NCI-H1105 (cell line): ENCODE data around the gene NPIPB2.
"Not testable (repeated sequence)": the region's sequence is repeated elsewhere in the genome, so short reads cannot be mapped to it uniquely, and the experiment has no call there.

ENCODE experiments used
- DNase-seq: peaks from one replicate; lab custom pipeline; 2025; lab: John Stamatoyannopoulos, UW

Gene NPIPB2

DNA sequence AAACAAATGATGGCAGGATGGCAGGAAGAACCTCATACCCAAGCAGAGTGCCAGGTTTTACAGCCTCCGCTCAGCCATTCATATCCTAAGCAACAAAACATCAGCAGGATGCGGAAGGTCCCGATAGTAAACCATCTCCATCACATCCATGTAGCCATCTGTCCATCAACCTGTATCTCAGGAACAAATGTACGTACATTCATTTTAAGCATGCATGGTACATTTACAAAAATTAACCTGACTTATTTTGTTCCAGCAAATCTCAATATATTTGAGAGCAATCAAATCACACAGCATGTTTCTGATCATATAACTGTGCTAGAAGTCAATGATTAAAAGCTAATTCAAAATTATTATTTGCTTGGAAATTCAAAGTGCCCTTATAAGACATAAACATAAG is at the start of gene NPIPB2:
Gene NPIPB2, minus strand, starts transcription at position 101 of the 400 bp plus-strand sequence. Its CDS starts 0 bp downstream, at position 101.
- not testable (repeated sequence) for DNase-seq

DNA sequence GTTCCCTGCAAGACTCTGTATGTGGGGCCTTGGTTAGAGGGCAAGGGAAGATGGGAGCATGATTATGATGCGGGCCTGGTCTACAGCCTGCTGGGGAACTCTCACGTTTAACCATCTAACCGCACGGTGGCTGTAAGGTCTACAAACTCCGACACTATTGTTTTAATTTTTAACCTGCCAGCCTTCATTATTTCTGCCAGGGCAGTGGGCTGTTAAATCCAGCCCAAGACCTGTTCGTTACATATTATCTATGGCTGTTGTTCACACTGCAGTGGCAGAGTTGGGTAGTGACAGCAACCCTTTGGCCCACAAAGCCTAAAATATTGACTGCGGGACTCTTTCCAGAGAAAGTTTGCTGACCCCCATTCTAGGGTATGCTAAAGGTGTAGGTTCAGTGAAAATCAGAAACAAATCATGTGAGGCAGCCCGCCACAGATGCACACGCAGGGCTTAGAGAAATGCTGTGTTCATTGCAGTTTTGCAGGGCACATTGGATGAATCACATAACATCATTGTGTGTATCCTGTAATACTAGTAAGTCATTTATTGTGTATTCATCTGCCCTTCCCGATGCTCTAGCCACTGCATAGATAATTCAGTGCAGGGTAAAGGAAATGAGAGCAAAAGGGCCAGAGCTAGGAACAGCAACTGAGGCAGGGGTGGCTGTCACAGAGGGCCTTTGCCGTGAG is 49.0 kb upstream of the NPIPB2 start:
- DNase-seq, result no peak

DNA sequence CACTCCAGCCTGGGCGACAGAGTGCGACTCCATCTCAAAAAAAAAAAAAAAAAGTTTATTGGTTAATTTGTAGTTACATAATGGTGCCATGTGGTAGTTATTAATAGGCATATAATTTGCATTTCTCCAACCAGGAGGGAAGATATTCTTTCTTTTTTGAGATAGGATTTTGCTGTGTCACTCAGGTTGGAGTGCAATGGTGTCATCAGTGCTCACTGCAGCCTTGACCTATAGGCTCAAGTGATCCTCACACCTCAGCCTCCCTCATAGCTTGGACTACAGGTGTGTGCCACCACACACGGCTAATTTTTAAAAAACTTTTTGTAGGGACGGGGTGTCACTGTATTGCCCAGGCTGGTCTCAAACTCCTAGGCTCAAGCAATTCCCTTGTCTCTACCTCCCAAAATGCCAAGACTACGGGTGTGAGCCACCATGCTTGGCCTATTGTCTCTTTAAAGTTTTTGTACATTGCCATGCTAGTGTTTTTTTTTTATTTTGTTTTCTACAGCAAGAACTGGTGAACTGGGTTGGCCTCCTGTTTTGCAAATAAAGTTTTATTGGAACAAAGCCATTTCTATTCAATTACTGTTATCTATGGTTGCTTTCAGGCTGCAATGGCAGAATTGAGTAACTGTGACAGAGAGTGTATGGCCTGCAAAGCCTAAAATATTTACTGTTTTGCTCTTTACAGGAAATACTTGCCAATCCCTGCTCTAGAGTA is 46.6 kb upstream of the NPIPB2 start:
- DNase-seq, result no peak

DNA sequence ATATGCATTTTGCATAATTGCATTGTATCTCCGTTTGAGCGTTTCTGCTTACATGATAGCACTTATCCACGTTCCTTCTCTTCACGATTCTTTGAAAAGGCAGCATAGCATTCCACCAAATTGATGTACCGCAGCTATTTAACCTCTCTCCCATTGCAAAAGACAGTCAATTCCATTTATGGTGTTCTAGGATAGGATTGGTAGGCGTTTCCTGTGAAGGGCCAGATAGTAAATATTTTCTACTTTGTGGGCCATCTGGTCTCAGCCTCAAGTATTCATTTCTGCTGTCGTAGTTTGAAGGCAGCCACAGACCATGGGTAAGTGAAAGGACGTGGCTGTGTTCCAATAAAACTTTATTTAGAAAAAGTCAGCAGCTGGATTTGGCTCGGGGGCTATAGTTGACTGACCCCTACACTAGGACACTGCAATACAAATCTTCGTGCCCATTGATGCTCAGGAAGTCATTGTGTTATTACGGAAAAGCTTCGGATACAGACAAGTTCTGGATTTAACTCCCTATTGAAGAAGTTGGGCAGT is 44.7 kb upstream of the NPIPB2 start:
- DNase-seq, result no peak

DNA sequence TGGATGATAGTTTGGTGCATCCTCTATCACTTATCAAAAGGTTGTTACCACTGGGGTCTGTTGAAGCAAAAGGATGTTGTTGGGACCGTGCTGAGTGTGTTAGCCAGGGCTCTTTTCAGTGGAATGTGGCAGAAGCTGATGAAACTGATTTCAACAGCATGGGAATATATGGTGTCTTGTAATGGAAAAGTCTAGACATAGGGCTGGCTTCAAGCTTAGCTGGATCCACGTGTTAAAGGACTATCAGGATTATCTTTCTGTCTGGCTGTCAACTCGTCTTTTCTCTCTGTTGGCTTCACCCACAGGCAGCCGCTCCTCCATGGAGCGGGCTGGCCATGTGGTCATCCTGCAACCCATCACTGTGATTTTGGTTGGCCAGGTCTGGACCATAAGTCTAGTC is 43.4 kb upstream of the NPIPB2 start:
- DNase-seq, result no peak

DNA sequence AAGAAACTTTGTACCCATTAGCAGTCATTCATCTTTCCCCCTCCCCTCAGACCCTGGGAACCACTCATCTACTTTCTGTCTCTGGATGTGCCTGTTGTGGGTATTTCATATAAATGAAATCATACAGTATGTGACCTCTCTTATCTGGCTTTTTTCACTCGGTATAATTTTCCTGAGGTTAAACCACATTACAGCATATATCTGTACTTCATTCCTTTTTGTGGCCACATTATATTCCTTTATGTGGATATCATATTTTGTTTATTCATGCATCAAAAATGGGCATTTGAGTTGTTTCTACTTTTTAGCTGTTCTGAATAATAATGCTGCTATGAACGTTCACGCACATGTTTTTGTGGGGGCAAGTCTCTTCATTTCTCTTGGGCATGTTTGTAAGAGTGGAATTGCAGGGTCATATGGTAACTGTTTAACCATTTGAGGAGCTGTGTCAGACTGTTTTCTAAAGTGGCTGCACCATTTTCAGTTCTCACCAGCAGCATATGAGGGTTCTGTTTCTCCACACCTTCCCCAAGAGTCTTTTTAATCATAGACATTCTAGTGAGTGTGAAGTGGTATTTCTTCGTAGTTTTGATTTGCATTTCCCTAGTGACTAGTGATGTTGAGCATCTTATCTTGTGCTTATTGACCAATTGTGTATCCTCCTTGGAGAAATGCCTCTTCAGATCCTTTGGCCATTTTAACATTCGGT is 38.4 kb upstream of the NPIPB2 start:
- no peak for DNase-seq

DNA sequence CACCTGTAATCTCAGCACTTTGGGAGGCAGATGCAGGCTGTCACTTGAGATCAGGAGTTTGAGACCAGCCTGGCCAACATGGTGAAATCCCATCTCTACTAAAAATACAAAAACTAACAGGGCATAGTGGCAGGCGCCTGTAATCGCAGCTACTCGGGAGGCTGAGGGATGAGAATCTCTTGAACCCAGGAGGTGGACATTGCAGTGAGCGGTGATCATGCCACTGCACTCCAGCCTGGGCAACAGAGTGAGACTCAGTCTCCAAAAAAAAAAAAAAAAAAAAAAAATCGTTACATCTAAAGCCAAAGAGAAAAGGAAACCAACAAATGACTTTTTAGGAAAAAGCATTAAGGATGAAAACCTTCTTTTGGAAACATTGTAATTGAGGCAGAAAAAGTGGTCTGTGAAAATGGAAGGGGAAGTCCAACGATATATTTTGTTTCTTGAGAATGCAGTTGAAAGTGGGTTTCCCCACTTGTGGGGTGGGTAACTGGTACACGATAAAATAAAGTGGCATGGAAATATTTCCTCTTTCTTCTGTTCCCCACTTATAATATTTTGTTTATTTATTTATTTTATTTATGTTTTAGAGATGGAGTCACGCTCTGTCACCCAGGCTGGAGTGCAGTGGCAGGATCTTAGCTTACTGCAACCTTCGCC is 37.3 kb upstream of the NPIPB2 start:
- no peak for DNase-seq

DNA sequence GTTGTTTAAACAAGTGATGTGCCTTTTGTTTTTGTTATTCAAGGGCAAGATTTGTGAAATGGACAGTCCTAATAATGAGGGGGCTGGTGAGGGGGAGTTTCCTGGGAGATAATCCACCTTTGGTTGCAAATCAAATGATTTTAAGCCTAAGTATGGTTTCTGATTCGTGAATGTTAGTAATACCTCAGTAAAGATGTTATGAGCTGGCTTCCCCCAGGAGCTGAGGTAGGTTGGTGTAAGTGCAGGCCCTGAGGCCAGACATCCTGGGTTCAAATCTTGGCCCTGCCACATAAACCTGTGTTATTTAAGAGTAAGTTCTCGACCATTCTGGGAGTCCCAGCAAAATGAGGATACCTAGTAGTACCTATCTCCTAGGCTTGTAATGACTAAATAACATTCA is 36.2 kb upstream of the NPIPB2 start:
- DNase-seq, result no peak

DNA sequence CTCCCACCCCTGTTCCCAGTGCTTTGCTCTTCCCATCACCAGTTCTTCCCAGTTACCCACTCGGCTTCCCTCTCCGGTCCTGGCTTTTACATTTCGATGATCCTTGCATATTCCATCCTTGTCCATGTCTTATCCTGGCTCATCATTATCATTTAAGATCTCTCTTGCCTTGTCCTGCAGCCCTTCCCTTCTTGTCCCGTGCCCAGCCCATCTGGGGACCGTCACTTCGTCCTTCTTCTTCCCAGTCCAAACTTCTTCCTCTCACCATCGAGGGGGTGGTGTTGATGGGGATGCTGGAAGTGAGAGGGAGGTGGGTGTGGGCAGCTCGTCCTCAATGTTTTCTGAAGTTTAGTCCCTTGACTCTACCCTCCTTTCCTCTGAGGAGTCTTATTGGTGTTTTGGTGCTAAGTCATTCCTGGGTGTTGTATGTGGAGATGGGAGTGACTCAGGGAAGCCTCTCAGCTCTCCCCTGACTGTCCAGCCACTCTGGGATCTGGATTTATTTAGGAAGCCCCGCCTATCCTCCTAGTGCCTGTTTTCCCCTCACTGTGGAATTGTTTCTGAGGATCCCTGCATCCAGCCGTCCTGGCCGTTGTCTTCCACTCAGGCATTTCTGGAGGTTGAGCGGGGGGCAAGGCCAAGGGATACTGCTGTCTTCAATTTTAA is 35.7 kb upstream of the NPIPB2 start:
- no peak for DNase-seq

DNA sequence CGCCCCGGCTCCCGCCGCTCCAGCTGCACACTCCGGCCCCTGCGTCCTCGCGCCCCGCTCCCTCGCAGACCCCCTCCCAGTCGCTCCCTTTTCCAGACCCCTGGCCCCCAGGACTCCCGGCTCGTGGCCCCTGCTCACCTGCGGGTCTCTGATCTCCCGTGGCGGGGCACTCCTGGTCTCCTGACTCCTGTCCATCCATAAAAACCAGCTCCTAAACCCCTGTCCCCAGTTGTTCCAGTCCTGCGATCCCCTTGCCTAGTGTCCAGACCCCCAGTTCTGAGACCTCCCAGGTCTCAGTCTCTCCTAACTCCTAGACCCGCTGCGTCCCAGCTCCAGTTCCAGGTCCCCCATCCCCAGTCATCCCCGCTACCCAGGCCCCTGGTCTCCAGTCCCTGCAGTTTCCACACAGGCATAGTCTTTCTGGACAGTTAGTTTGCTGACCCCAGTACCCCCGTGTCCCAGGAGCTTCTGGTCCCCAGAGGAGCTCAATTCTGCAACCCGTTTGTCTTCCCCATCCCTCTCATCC is 35.1 kb upstream of the NPIPB2 start:
- no peak for DNase-seq

DNA sequence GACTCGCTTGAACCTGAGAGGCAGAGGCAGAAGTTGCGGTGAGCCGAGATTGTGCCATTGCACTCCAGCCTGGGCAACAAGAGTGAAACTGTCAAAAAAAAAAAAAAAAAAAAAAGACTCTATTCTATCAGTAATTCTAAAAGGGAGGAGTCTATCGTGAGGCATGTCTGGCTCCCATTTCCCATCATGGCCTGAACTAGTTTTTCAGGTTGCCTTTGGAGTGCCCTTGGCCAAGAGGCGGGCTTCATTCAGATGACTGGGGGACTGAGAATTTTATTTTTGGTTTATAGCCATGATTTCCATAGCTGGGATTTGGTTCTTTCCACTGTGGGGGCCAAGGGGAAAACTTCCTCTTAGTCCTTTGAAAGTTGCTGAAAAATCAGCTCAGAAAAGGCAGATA is 31.2 kb upstream of the NPIPB2 start:
- no peak for DNase-seq

DNA sequence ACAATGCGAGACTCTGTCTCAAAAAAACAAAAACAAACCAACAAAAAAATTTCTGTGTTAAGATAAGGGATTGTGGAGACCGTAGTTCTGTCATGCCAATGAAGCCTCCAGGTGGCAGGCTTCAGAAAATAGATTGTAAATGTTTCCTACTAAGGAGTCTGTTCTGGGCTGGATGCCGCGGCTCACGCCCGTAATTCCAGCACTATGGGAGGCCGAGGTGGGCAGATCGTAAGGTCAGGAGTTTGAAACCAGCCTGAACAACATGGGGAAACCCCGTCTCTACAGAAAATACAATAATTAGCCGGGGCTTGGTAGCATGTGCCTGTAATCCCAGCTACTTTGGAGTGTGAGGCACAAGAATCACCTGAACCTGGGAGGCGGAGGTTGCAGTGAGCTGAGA is 30.3 kb upstream of the NPIPB2 start:
- DNase-seq, result no peak

DNA sequence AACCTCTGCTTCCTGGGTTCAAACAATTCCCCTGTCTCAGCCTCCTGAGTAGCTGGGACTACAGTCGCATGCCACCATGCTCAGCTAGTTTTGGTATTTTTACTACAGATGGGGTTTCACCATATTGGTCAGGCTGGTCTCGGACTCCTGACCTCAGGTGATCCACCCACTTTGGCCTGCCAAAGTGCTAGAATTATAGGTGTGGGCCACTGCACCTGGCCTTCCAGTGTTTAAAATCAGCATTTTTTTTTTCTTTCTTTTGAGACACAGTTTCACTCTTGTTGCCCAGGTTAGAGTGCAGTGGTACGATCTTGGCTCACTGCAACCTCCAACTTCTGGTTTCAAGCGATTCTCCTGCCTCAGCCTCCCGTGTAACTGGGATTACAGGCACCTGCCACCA is 28.4 kb upstream of the NPIPB2 start:
- not testable (repeated sequence) for DNase-seq

DNA sequence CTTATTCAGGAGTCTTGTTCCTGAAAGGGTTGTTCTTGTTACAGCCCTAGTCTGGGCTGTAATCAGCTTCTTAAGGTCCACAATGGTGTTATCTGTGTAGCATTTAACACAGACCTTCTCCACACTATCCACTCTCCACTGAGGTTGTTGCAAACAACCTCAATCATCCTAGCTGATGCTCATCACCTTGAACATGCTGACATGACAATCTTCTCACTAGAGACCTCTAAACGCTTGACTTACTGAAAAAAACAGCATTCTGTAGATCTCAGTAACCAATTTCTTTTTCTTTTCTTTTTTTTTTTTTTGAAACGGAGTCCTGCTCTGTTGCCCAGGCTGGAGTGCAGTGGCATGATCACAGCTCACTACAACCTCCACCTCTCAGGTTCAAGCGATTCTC is 26.7 kb upstream of the NPIPB2 start:
- no peak for DNase-seq

DNA sequence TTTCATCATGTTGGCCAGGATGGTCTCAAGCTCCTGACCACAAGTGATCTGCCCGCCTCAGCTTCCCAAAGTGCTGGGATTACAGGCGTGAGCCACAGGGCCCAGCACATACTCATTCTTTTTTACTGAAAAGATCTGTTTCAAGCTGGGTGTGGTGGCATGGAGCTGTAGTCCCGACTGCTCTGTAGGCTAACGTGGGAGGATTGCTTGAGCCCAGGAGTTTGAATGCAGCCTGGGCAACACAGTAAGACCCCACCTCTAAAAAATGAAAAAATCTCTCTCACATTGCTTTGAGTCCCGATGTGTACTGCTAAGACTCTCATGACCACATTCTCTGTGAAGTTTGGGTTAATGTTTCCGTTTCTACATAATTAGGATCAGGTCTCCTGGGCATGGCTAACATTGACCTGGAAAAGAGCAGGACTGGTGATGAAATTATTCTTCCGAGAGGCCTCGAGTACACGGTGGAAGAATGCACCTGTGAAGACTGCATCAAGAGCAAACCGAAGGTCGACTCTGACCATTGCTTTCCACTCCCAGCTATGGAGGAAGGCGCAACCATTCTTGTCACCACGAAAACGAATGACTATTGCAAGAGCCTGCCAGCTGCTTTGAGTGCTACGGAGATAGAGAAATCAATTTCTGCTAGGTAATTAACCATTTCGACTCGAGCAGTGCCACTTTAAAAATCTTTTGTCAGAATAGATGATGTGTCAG is 25.5 kb upstream of the NPIPB2 start:
- DNase-seq, result no peak

DNA sequence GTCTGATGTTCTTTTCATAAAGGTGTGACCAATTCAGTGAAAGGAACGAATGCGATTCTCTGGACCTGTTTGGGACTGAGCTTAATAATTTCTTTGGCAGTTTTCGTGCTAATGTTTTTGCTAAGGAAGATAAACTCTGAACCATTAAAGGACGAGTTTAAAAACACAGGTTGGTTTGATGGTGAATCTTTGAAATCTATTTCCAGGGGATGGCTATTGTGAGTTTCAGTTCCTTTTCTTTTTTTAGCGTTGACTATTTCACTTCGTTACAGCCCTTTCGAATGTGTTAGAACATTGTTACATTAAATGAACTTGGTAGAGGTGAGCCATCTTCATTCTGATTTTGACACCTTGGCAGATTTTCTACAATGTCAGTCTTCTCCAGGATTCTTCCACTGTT is 24.3 kb upstream of the NPIPB2 start:
- no peak for DNase-seq

DNA sequence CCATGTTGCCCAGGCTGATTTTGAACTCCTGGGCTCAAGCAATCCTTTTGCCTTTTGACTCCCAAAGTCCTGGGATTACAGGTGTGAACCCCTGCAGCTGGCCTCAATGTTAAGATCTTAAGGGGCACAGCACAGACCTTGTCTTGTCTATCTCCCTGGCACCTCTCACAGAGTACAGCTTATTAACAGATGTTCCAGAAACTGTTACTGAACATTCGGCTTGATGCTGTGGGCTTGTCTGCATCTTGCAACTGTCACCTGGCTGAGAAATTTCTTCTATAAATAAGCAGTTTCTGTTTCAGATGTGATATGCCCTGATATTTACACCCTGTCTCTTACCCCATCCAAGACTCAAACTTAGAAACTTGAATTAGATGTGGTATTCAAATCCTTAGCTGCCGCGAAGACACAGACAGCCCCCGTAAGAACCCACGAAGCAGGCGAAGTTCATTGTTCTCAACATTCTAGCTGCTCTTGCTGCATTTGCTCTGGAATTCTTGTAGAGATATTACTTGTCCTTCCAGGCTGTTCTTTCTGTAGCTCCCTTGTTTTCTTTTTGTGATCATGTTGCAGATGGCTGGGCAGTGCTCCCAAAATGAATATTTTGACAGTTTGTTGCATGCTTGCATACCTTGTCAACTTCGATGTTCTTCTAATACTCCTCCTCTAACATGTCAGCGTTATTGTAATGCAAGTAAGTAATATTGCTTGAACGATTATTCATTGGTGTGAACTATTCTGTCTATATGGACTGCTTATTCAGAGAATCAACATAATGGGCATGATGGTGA is 23.1 kb upstream of the NPIPB2 start, which contains the start of gene TNFRSF17:
Gene TNFRSF17, plus strand, starts transcription at position 450 of the 791 bp plus-strand sequence. Its CDS starts 115 bp downstream, at position 565.
- no peak for DNase-seq

DNA sequence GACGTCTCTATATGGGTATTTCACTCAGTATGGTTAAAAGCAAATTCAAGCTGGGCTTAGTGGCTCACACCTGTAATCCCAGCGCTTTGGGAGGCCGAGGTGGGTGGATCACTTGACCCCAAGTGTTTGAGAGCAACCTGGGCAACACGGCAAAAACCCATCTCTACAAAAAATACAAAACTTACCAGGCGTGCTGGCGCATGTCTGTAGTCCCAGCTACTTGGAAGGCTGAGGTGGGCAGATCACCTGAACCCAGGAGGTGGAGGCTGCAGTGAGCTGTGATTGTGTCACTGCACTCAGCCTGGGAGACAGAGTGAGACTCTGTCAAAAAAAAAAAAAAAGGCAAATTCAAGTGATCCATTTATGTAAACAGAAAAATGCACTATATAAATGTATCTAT is 21.9 kb upstream of the NPIPB2 start:
- DNase-seq, result no peak

DNA sequence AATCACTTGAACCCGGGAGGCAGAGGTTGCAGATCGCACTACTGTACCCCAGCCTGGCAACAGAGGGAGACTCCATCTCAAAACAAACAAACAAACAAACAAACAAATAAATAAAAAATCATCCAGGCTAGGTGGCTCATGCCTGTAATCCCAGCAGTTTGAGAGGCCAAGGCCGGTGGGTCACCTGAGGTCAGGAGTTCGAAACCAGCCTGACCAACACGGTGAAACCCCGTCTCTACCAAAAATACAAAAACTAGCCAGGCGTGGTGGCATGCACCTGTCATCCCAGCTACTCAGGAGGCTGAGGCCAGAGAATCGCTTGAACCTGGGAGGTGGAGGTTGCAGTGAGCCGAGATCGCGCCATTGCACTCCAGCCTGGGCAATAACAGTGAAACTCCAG is 21.1 kb upstream of the NPIPB2 start:
- not testable (repeated sequence) for DNase-seq

DNA sequence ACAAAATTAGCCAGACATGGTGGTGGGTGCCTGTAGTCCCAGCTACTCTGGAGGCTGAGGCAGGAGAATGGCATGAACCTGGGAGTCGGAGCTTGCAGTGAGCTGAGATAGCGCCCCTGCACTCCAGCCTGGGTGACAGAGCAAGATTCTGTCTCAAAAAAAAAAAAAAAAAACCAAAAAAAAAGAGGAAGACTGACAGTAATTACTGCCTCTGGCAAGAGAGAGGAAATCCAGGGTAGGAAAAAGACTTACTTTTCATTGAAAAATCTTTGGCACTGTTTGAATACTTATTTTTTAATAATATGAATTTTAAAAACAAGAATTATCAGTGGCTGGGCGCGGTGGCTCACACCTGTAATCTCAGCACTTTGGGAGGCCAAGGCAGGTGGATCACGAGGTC is 20.6 kb upstream of the NPIPB2 start:
- not testable (repeated sequence) for DNase-seq
